HG03060 (cell line): ENCODE data around the gene ELMO3.

Experiments
- ATAC-seq: cut with Tn5 transposase; IDR thresholded peaks from one replicate; pipeline ENCODE4 v1.9.1; 2021; ENCODE audit warnings: low read depth, moderate number of reproducible peaks; ENCODE audit not compliant: unreplicated experiment

Gene ELMO3

DNA sequence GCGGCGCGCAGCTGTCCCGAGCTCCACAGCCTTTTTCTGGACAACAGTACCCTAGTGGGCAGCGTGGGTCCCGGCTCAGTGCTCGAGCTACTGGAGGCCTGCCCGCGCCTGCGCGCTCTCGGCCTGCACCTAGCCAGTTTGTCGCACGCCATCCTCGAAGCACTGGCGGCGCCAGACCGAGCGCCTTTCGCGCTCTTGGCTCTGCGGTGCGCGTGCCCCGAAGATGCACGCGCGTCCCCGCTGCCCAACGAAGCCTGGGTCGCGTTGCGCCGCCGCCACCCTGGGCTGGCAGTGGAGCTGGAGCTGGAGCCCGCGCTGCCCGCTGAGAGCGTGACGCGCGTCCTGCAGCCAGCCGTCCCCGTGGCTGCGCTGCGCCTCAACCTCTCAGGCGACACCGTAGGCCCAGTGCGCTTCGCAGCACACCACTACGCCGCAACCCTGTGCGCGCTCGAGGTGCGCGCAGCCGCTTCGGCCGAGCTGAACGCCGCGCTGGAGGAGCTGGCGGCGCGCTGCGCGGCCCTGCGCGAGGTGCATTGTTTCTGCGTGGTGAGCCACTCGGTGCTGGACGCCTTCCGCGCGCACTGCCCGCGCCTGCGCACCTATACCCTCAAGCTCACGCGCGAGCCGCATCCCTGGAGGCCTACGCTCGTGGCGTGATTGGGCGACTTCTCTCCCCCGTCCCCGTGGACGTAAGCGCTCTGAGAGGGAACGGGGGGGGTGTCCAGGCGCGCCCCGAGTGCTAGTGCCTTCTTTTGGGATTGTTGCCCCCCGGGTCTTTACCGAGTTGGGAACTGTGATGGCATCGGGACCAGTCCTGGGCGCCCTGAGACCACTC lies 35.5 kb upstream of the ELMO3 start:
- no peak for ATAC-seq

DNA sequence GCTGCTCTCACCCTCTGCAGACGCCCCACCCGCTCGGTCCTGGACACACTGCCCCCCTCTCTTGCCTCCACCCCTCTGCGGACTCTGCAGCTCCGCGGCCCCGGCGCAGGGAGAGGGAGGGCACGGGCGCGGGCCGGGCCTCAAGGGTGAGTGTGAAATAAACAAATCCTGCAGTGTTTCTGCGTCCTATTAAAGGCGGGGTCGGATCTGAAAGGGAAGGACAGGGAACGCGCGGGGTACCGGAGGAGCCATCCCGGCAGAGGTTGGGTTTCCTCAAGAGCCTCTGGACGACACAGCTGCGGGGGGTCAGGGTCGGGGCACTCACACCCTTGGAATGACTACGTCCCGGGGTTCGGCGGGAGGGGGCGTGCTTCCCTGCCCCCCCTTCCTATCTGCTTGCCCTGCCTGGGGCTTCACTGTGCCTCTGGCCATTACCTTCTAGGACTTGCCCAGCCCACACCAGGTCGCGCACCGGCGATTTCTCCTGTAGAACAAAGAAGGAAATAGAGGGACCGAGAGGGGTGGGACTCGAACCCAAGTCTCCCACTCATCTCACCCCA lies 34.9 kb upstream of the ELMO3 start:
- no peak for ATAC-seq

DNA sequence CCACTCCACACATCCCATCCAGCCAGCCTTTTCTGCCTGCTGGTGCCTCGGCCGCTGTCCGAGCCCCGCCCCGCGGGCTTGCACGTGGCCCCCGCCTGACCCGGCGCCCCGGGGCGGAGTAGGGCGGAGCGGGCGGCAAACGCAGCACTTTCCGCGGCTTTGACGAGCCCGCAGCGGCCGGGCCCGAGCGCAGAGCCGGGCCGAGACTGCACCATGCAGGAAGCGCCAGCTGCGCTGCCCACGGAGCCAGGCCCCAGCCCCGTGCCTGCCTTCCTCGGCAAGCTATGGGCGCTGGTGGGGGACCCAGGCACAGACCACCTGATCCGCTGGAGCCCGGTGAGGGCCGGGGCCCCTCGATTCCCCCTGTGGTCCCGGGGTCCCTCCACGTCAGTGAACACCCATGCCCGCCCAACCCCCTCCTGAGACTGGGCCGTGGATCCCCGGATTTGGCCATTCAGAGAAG lies 34.3 kb upstream of the ELMO3 start, which contains the start of gene HSF4:
Gene HSF4, plus strand, starts transcription at position 147 of the 463 bp plus-strand sequence. Its CDS starts 67 bp downstream, at position 214.
- ATAC-seq: no peak

DNA sequence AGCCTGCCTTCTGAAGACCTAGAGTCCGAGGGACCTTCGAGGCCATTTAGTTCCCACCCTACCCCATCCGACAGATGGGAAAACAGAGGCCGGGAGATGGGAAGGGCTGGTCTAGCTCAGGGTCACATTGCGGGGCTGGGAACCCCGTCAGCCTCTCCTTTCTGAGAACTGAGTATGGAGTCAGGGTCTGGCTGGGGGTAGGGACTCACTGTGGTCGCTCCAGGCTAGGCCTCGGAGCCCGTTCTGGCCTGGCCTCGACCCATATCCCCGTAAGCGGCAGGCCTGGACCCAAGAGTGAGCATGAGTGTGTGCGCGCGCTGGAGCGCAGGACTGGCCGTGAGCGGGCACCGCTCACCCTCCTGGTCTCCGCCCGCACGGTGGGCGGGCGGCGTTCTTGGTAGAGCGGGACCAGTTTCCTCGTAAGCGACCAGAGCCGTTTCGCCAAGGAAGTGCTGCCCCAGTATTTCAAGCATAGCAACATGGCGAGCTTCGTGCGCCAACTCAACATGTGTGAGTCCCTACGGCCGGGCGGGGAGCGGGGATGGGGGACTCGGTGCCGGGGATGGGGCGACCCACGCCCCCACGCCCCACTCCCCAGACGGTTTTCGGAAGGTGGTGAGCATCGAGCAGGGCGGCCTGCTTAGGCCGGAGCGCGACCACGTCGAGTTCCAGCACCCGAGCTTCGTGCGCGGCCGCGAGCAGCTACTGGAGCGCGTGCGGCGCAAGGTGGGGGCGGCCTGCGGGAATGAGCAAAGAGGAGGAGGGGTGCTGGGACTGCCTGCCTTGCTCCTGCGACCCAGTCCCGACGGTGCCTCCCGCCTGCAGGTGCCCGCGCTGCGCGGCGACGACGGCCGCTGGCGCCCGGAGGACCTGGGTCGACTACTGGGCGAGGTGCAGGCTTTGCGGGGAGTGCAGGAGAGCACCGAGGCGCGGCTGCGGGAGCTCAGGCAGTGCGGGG lies 33.5 kb upstream of the ELMO3 start:
- ATAC-seq: no peak

DNA sequence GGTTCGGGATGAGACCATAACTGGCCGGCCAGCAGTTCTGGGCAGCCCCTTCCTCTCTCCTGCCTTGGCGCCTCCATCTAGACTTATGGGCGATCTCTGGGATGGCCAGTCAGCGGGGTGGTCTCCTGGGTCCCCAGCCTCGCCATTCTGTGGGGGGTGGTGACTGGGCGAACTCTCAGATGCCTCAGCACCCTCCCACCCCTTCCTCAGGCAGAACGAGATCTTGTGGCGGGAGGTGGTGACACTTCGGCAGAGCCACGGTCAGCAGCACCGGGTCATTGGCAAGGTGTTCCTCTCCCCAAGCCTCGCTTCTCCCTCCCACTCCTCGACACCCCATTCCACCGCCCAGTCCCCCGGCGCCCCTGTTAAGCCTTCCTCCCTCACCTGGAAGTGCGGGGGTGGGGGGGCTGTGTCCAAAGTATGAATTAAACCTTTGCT lies 32.8 kb upstream of the ELMO3 start:
- no peak for ATAC-seq

DNA sequence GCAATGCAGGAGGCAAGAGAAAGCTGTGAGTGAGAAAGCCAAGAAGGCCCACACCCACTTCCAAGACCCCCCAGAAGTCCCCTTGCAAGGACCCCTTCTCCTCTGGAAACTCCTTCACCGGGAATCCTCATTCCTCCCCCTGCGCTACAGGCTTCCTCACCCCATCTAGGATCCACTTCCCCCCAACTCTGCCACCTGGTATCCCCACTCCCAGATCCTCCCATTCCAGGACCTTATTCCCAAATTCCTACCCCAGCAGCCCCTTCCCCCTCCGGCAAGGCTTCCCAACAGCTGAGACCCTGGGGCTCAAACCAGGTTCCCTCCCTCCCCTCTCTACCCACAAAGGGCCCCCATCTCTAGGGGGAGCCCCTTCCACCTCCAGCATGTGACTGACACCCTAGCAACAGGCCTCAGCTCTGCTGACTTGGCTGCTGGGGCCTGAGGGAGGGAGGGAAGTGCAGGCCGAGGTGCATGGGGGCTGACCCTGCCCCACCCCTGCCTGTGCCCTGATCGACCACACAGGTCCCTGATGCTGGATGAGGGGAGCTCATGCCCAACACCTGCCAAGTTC lies 32.2 kb upstream of the ELMO3 start:
- ATAC-seq: no peak

DNA sequence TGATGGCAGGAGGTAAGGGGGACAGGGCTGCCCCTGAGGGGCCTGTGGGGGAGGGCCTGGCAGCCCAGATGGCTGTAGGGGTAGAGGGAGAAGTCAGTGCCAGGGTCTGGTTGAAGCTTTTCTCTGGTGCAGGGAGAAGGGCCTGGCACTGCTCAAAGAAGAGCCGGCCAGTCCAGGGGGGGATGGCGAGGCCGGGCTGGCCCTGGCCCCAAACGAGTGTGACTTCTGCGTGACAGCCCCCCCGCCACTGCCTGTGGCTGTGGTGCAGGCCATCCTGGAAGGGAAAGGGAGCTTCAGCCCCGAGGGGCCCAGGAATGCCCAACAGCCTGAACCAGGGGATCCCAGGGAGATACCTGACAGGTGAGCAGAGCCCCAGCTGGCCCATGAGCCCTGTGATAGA lies 31.3 kb upstream of the ELMO3 start:
- no peak for ATAC-seq

DNA sequence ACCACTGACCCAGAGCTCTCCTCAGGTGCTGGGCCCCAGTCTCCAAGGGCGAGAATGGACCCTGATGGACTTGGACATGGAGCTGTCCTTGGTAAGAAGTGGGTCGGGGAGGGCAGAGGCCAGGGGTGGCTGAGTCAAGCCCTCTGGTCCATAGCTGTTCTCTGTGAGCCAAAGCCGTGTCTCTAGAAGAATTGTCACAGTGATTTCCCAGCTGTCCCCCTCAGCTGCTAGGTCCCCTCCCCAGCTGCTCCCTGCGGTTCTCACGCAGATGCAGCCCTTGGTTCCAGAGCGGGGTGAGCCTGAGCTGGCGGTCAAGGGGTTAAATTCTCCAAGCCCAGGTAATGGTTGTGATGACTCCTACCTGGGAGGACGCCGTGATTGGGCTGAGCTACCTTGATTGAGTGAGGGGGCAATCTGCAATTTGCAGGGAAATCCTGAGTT lies 29.9 kb upstream of the ELMO3 start:
- ATAC-seq: no peak

DNA sequence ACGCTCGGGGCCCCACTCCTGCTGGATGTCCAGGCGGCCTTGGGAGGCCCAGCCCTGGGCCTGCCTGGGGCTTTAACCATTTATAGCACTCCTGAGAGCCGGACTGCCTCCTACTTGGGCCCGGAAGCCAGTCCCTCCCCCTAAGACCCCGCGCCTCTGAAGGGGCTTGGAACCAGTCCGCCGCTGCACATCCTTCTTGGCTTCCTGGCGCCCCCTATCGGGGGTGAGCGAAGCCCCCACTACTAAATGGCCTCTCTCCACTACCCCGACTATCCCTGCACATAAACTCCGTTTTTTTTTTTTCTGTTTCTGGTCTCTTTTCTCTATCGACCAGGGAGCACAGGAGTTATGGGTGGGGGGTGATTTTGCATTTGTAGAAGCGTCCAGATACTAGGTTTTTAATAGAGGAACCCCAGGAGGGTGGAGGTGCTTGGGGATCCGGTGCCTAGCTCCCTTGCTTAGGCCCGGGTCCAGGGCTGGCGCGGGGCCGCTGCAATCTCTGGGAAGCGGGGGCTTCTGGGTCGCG lies 29.2 kb upstream of the ELMO3 start:
- no peak for ATAC-seq

DNA sequence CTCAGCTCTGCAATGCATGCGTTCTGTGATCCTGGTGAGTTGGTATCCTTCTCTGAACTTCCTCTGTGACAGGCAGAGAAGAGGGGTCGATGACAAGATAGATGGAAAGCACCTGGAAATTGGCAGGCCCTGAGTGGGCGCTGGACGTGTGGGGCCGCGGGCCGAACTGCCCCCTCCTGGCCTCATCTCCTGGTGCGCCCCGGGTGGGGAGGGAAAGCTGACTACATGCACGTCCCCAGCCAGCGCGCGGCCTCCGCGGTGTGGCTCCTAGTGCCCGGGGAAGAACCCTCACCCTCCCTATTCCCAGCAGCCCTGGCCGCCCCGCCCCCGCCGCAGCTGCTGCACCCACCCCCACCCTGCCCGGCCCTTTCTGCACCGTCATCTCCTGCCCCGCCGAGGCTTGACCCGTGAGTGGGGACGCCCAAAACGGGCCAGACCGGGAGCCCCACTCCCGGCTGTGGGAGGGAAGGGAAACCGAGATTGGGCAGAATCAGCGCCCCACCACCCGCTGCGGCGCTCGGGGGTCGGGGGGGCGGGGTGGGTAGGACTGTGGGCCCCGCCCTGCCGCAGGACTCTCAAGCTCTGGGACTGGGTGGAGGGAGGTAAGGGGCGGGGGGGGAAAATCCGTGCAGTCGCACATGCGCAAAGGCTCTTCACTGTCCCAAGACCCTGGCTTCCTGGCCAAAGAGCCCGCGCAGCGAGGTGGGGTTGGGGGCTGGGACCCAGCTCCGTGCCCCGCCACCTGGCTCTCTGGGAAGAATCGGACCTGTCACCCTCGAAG lies 28.6 kb upstream of the ELMO3 start, which contains the start of gene NOL3:
Gene NOL3, plus strand, starts transcription at position 371 of the 781 bp plus-strand sequence.
- no peak for ATAC-seq

DNA sequence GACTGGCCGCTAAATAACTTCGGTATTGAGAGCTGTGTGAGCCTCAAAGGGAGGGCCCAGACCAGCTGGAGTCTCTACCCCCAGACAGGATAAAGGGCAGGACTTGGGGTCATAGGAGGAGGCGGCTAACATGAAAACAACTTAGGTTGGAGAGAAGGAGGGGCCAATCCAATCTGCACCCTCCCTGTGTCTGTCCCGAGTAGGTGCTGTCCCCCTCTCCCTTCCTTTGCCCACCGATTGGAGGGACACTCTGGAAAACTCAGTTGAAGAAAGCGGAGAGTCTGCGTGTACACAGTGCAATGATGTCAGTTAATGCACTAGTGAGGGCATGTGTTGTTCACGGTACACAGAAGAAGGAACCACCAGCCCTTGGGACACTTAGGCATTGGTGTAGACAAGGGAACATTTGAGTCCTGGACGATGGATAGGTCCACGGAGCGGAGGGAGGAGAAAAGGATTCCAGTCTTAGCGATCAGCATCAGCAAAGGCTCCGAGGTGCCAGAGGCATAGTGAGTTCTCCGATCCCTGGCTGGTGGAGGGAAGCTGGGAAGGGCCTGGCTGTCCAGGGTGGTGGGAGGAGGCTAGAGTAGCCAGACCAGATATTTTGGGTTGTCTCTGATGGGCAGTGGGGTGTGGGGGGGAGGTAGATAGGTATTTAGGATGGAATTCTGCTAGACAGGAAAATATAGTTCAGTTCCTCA lies 27.8 kb upstream of the ELMO3 start:
- ATAC-seq: no peak

DNA sequence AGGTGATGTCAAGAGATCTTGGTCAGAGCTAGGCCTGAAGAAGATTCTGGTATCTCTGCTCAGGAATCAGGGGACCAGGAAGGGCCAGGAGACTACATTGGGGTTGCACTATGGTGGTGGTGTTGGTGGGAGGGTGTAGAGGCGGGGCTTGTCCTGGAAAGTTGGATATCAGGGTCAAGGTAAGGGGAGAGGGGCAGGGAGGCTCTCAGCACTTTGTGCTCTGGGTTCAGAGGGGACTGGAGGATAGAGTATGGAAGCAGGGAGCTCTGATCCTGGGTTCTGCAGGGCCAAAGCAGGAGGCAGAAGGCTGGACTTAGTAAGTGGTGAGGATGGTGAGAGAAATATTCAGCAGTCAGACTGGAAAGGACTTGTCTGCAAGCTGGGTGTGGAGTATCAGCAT lies 25.6 kb upstream of the ELMO3 start:
- ATAC-seq: no peak

DNA sequence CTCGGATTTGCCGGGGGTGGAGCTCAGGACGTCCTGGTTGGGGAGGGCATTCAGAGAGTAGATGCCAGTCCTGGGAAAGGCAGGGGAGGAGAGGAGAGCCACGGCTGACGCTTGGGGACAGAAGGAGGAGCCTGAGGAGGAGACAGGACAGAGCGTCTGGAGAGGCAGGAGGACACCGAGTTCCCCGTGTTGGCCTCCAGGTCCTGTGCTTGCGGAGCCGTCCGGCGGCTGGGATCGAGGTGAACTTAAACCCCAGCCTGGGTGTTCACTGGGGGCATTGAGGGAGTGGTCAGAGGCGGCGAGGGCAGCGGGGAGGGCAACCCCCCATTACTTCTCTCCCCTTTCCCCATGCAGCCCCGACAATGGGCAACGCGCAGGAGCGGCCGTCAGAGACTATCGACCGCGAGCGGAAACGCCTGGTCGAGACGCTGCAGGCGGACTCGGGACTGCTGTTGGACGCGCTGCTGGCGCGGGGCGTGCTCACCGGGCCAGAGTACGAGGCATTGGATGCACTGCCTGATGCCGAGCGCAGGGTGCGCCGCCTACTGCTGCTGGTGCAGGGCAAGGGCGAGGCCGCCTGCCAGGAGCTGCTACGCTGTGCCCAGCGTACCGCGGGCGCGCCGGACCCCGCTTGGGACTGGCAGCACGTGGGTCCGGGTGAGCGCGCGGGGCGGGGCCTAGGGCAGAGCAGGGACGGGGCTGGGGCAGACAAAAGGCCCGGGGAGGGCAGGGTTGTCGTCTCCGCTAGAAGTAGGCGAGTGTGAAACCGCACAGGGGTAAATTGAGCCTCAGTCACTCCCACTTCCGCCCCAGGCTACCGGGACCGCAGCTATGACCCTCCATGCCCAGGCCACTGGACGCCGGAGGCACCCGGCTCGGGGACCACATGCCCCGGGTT lies 24.9 kb upstream of the ELMO3 start:
- ATAC-seq: no peak

DNA sequence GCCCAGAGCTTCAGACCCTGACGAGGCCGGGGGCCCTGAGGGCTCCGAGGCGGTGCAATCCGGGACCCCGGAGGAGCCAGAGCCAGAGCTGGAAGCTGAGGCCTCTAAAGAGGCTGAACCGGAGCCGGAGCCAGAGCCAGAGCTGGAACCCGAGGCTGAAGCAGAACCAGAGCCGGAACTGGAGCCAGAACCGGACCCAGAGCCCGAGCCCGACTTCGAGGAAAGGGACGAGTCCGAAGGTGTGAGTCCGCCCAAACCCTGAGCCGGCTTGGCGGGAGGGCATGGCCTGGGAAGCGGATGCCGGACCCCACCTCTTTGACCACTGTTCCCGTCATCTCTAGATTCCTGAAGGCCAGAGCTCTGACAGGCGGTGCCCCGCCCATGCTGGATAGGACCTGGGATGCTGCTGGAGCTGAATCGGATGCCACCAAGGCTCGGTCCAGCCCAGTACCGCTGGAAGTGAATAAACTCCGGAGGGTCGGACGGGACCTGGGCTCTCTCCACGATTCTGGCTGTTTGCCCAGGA lies 24.2 kb upstream of the ELMO3 start:
- no peak for ATAC-seq

DNA sequence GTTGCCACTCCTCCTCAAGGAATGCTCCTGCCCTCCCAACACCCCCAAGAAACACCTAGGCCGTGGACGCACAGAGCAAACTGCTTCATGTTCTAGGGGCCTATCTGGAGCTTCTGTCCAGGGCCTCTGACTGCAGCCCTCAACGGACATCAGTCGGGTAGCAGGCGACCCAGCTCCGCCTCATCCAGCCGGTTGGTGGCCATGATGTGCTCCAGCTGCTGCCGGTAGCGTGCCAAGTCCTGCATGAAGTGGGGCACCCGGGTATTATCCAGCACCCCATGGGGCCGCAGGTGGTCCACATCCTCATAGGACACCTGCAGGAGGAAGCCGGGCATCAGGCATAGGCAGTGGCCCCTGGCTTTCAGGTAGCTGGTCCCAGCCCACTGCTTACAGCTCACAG lies 22.3 kb upstream of the ELMO3 start:
- ATAC-seq: no peak

DNA sequence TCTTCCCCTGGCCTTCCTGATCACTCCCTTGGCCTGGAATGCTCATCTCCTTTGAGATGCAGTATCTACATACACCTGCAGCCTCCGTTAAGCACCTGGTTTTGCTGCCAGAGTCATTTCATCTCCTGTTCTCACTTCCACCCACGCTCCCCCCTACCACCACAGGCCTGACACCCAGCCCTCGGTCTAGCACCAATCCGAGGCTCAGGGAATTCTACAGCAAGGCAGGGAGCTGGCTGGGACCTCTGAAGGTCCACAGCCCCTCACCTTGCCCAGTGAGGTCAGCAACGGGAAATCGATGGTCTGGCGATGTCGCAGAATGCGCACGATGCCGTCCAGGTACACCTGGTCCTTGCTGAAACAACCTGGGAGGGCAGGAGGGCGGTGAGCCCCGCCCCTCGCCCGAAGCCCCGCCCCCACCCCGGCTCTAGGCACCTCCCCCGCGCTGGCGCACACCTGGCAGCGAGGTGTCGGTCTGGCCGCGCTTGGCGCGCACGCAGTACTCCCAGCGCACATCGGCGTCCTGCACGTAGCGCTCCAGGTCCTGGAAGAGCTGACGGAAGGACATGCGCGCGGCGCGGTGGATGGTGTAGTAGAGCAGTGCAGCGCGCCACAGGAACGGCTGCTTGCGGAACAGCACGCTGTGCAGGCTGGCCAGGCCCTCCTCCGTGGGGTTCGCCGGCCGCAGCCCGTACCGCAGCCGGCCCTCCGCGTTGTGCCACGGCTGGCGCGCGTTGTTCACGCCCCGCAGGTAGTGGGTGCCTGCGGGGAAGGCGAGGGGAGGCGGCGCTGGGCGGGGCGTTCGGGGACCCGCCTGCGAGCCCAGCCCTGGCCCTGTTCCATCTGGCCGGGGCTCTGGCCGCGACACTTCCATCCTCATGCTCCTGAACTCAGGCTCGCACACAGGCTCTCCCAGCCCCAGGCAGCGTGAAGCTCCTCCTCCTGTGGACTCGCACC lies 20.9 kb upstream of the ELMO3 start:
- no peak for ATAC-seq
